Measurements from ENCODE around the gene PSMA3. TPM values are rescaled to one million over a fixed set of nuclear protein-coding genes. Genes with fewer than 3 reads are reported as not detected.

Gene PSMA3
- total and polyA plus RNA-seq, 10 of the 15 experiments (the other 5 are each of a cell fraction or from before 2014, with no cell fraction given) = 142 to 936 (median 400) TPM

DNA sequence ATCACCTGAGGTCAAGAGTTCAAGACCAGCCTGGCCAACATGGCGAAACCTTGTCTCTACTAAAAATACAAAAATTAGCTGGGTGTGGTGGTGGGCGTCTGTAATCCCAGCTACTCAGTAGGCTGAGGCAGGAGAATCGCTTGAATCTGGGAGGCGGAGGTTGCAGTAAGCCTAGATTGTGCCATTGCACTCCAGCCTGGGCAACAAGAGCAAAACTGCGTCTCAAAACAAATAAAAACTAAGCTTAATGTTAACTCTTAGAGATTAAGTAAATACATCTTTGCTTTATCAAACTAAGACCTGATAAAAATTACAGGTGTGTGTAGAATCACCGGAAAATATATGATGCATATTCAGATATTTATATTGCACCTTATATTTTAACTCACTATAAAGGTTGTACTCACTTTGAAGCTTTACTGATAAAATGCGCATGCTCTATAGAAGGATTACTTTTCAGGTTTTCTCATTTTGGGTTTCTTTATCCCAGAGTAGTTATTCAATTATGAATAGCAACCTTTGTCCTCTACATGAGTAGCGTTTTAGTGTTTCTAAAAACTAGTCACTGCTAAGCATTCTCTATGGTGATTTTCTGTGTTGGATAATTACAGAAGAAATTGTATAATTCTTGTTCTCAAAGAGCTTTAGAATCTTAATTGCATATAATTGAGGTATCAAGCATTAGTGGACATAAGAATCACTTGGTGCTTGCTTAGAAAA lies 63.1 kb downstream of the PSMA3 start (continued):
- TF ChIP-seq EGR1 (IDR thresholded peaks at IDR 0.05; ENCODE audit: borderline replicate concordance in 1 of 2, low read depth in 2 of 2, low read length in 2 of 2) (no peak), CHD4 (IDR thresholded peaks at IDR 0.05) (no peak), SP1 (IDR thresholded peaks at IDR 0.05; ENCODE audit: low read depth, low read length) (no peak), FOS (IDR thresholded peaks at IDR 0.05; ENCODE audit: borderline replicate concordance, extremely low read depth, insufficient read length) (no peak)
- TF ChIP-seq, protein P1, sequence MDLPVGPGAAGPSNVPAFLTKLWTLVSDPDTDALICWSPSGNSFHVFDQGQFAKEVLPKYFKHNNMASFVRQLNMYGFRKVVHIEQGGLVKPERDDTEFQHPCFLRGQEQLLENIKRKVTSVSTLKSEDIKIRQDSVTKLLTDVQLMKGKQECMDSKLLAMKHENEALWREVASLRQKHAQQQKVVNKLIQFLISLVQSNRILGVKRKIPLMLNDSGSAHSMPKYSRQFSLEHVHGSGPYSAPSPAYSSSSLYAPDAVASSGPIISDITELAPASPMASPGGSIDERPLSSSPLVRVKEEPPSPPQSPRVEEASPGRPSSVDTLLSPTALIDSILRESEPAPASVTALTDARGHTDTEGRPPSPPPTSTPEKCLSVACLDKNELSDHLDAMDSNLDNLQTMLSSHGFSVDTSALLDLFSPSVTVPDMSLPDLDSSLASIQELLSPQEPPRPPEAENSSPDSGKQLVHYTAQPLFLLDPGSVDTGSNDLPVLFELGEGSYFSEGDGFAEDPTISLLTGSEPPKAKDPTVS (IDR thresholded peaks at IDR 0.05; ENCODE audit: low read depth, low read length) = no peak
- TF ChIP-seq, protein P2, sequence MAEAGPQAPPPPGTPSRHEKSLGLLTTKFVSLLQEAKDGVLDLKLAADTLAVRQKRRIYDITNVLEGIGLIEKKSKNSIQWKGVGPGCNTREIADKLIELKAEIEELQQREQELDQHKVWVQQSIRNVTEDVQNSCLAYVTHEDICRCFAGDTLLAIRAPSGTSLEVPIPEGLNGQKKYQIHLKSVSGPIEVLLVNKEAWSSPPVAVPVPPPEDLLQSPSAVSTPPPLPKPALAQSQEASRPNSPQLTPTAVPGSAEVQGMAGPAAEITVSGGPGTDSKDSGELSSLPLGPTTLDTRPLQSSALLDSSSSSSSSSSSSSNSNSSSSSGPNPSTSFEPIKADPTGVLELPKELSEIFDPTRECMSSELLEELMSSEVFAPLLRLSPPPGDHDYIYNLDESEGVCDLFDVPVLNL (IDR thresholded peaks at IDR 0.05; ENCODE audit: low read depth, low read length) = no peak

DNA sequence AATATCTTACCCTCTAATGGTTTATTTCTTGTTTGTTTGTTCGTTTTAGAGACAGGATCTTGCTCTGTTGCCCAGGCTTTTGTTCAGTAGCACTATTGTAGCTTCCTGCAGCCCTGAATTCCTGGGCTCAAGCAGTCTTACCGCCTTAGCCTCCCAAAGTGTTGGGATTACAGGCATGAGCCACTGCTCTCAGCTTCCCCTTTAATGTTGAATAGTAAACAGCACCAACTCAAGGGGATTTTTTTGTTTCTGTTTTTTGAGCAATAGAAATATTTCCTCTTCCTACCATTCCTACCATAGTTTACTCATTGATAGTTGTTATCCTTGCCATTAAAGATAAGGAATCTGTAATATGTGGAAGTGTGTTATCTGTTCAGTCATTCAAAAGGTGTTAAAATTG lies 64.4 kb downstream of the PSMA3 start:
- no peaks in the 10 kb centered on the region for H3K79me2 ChIP-seq (ENCODE audit: control insufficient read depth, insufficient read depth, low read length)

More for the DNA sequence above, 64.4 kb downstream of the PSMA3 start:
- Histone ChIP-seq H2AFZ (ENCODE audit: control insufficient read depth, low read depth, low read length) (no peak overlapping the region), H3K36me3 (ENCODE audit: control insufficient read depth in 2 of 2, insufficient read depth in 2 of 2, low read length in 1 of 2) (peaks cover 0 to 11% of the 10 kb centered on the region in 2 experiments; a peak in 2 of 4 replicates), H3K4me1 (ENCODE audit: control insufficient read depth, insufficient read depth, low read length) (no peaks in the 10 kb centered on the region), H3K4me3 (no peak overlapping the region), H3K9ac (ENCODE audit: control insufficient read depth, insufficient read depth, low read length) (no peak overlapping the region), H3K9me3 (replicated peaks; ENCODE audit: control insufficient read depth, insufficient read depth, low read length) (no peaks in the 10 kb centered on the region), H3K4me2 (ENCODE audit: control insufficient read depth, insufficient read depth) (no peak overlapping the region), H3K27me3 (replicated peaks in 1 of 2; ENCODE audit: control insufficient read depth in 2 of 2, insufficient read depth in 2 of 2, low read length in 1 of 2) (no peaks in the 10 kb centered on the region), H4K20me1 (ENCODE audit: control insufficient read depth, insufficient read depth) (no peaks in the 10 kb centered on the region), H3K27ac (ENCODE audit: control insufficient read depth, insufficient read depth) (no peak overlapping the region)
- WGBS (ENCODE audit: insufficient coverage, insufficient replicate concordance, low lambda C conversion rate, missing lambda C conversion rate) = 94% methylated on average over 2 of the region's 2 CpGs
- no peak for FAIRE-seq
- no peak for DNase-seq (ENCODE audit: low read depth, low spot score)
- BruUV-seq (replicated peaks) = no TSS peak
- RAD21 ChIA-PET (ENCODE audit: unreplicated experiment) = no interaction called here
- SMC1A ChIA-PET (ENCODE audit: uncharacterized antibody, unreplicated experiment) = no interaction called here
- POLR2A ChIA-PET = no interaction called here
- in situ Hi-C loops (cut with MboI) = no loop called here
- intact Hi-C loops (cut with micrococcal nuclease; ENCODE audit: unreplicated experiment) = no loop called here
- ATAC-seq = no peak
- TF ChIP-seq ZNF207 (IDR thresholded peaks at IDR 0.05; ENCODE audit: borderline replicate concordance) (no peak), ESRRA (IDR thresholded peaks at IDR 0.05; ENCODE audit: low read length) (no peak), TARDBP (IDR thresholded peaks at IDR 0.05; ENCODE audit: borderline replicate concordance) (no peak), PAX5 (IDR thresholded peaks at IDR 0.05; ENCODE audit: borderline replicate concordance, low read depth, low read length) (no peak), SMARCA5 (IDR thresholded peaks at IDR 0.05) (no peak), MYB (IDR thresholded peaks at IDR 0.05; ENCODE audit: borderline replicate concordance, low read depth, low read length) (no peak)
- TF ChIP-seq, protein P3, sequence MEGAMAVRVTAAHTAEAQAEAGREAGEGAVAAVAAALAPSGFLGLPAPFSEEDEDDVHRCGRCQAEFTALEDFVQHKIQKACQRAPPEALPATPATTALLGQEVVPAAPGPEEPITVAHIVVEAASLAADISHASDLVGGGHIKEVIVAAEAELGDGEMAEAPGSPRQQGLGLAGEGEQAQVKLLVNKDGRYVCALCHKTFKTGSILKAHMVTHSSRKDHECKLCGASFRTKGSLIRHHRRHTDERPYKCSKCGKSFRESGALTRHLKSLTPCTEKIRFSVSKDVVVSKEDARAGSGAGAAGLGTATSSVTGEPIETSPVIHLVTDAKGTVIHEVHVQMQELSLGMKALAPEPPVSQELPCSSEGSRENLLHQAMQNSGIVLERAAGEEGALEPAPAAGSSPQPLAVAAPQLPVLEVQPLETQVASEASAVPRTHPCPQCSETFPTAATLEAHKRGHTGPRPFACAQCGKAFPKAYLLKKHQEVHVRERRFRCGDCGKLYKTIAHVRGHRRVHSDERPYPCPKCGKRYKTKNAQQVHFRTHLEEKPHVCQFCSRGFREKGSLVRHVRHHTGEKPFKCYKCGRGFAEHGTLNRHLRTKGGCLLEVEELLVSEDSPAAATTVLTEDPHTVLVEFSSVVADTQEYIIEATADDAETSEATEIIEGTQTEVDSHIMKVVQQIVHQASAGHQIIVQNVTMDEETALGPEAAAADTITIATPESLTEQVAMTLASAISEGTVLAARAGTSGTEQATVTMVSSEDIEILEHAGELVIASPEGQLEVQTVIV (IDR thresholded peaks at IDR 0.05; ENCODE audit: borderline replicate concordance, partially characterized antibody) = no peak
- TF ChIP-seq, protein P4, sequence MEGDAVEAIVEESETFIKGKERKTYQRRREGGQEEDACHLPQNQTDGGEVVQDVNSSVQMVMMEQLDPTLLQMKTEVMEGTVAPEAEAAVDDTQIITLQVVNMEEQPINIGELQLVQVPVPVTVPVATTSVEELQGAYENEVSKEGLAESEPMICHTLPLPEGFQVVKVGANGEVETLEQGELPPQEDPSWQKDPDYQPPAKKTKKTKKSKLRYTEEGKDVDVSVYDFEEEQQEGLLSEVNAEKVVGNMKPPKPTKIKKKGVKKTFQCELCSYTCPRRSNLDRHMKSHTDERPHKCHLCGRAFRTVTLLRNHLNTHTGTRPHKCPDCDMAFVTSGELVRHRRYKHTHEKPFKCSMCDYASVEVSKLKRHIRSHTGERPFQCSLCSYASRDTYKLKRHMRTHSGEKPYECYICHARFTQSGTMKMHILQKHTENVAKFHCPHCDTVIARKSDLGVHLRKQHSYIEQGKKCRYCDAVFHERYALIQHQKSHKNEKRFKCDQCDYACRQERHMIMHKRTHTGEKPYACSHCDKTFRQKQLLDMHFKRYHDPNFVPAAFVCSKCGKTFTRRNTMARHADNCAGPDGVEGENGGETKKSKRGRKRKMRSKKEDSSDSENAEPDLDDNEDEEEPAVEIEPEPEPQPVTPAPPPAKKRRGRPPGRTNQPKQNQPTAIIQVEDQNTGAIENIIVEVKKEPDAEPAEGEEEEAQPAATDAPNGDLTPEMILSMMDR (IDR thresholded peaks at IDR 0.05 in 2 of 3, conservative IDR thresholded peaks at IDR 0.05 in 1 of 3; ENCODE audit: control insufficient read depth in 2 of 3, extremely low read depth in 1 of 3, insufficient read depth in 1 of 3, low read depth in 3 of 3, low read length in 3 of 3) = no peak
- CTCF ChIA-PET = no interaction called here
